Nephron progenitor cell (in vitro differentiated cells): ENCODE results near the gene DOCK11.

Experiments used
- DNase-seq: peaks from one replicate; pipeline ENCODE4 v3.0.0; 2021
- H3K27ac Mint-ChIP-seq: 2 replicates; pipeline ENCODE4 v1.8.0; 2021; ENCODE audit warnings: mild to moderate bottlenecking, moderate library complexity, mixed read lengths
- H3K27me3 Mint-ChIP-seq: 2 replicates; pipeline ENCODE4 v1.8.0; 2021; ENCODE audit warnings: mild to moderate bottlenecking, low read depth, mixed read lengths; ENCODE audit not compliant: poor library complexity
- H3K36me3 Mint-ChIP-seq: 2 replicates; pipeline ENCODE4 v1.8.0; 2021; ENCODE audit warnings: low read depth, mixed read lengths
- H3K4me1 Mint-ChIP-seq: 2 replicates; pipeline ENCODE4 v1.8.0; 2021; ENCODE audit warnings: mixed read lengths
- H3K4me3 Mint-ChIP-seq: 2 replicates; pipeline ENCODE4 v1.8.0; 2021; ENCODE audit warnings: mild to moderate bottlenecking, moderate library complexity, mixed read lengths
- H3K9me3 Mint-ChIP-seq: 2 replicates; pipeline ENCODE4 v1.8.0; 2021; ENCODE audit warnings: mild to moderate bottlenecking, moderate library complexity, mixed read lengths
- TF ChIP-seq, protein P1 (sequence below): fragments of 200-600 bp; sonication (generic); IDR thresholded peaks from 2 replicates; pipeline ENCODE4 v1.5.0; 2021; ENCODE audit warnings: antibody characterized with exemption

DOCK11 gene

DNA sequence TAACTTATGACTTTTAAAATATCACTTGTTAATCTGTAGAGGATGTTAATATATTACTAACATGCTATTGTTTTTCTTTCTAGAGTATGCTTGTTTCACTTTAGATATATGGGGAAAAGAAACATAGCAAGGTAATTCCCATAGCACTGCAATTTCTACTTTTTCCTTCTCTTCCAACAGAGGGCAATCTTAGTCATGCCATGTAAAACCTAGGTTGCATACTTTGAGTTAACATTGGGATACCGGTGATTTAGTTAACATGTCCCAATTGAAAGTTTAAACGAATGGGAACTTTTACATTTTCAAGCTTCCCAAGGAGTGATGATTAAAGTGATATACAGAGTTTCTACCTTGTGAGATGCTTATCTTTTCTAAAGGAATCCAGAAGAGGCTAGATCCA lies 142.4 kb downstream of the DOCK11 start:
- Mint-ChIP-seq H3K27me3 (no peaks in the 10 kb centered on the region), H3K27ac (no peak overlapping the region), H3K4me3 (no peak overlapping the region), H3K36me3 (peaks cover 18% of the 10 kb centered on the region), H3K9me3 (peaks cover 18% of the 10 kb centered on the region), H3K4me1 (no peaks in the 10 kb centered on the region)
- DNase-seq = no peak
- TF ChIP-seq, protein P1, sequence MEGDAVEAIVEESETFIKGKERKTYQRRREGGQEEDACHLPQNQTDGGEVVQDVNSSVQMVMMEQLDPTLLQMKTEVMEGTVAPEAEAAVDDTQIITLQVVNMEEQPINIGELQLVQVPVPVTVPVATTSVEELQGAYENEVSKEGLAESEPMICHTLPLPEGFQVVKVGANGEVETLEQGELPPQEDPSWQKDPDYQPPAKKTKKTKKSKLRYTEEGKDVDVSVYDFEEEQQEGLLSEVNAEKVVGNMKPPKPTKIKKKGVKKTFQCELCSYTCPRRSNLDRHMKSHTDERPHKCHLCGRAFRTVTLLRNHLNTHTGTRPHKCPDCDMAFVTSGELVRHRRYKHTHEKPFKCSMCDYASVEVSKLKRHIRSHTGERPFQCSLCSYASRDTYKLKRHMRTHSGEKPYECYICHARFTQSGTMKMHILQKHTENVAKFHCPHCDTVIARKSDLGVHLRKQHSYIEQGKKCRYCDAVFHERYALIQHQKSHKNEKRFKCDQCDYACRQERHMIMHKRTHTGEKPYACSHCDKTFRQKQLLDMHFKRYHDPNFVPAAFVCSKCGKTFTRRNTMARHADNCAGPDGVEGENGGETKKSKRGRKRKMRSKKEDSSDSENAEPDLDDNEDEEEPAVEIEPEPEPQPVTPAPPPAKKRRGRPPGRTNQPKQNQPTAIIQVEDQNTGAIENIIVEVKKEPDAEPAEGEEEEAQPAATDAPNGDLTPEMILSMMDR = no peak

DNA sequence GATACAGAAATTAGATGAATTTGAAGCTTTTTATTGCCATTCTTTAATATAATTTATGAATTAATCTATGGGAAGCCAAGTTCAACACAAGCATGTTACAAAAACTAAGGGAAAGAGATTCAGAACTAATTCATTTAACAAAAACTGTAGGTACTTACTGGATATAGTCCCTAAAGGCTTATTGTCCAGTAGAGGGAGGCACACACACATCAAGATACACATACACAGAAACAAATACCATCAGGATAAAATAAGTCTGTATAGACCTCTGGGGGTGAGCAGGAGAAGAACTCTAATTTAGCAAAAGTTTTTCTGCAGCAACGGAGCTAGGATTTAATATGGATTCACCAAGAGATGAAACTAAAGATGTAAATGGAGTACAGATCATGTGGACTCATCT lies 148.8 kb downstream of the DOCK11 start:
- H3K4me1 Mint-ChIP-seq = no peaks in the 10 kb centered on the region
- no peak overlapping the region for H3K4me3 Mint-ChIP-seq
- TF ChIP-seq, protein P1 = no peak
- no peak for DNase-seq
- H3K36me3 Mint-ChIP-seq = peaks cover 5% of the 10 kb centered on the region
- H3K27me3 Mint-ChIP-seq = no peaks in the 10 kb centered on the region
- H3K9me3 Mint-ChIP-seq = peaks cover 6% of the 10 kb centered on the region
- H3K27ac Mint-ChIP-seq = no peak overlapping the region

DNA sequence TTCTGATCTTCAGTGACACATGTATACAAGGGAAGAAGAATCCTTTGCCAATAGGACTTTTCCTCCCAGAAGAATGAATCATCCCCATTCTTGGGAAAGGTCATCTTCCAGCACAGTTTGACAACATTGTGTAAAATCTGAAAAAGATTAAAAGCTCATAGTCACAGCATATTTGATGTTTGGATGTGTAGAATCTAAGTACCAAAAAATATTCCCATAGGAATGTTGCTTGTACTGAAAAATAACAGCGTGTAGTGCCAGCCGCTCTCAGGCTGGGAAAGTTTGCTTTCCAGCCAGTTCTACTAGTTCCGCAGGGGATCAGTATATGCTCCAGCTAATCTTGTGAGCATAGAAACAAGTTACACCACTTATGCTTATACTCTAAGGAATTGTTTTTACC lies 157.1 kb downstream of the DOCK11 start:
- TF ChIP-seq, protein P1 = no peak
- H3K27ac Mint-ChIP-seq = no peak overlapping the region
- H3K4me3 Mint-ChIP-seq = no peak overlapping the region
- no peaks in the 10 kb centered on the region for H3K27me3 Mint-ChIP-seq
- peaks cover 4% of the 10 kb centered on the region for H3K9me3 Mint-ChIP-seq
- H3K36me3 Mint-ChIP-seq = peaks cover 16% of the 10 kb centered on the region
- no peaks in the 10 kb centered on the region for H3K4me1 Mint-ChIP-seq
- no peak for DNase-seq

DNA sequence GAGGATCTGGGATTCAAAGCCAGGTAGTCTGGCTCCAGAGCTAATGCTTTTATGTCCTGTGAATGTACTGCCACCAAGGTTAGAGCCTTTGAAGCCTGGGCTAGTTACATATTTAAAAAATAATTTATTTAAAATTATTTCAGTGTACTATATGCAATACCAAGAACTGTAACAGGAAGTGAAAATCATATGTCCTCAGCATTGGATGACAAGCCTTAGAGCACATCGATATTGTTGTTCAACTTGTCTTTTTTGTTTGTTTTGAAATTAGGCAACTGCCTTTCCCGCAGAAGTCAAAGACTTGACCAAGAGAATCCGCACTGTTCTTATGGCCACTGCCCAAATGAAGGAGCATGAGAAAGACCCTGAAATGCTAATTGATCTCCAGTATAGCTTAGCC lies 158.7 kb downstream of the DOCK11 start:
- peaks cover 12% of the 10 kb centered on the region for H3K9me3 Mint-ChIP-seq
- TF ChIP-seq, protein P1 = no peak
- H3K4me3 Mint-ChIP-seq = no peak overlapping the region
- DNase-seq = no peak
- H3K27ac Mint-ChIP-seq = no peak overlapping the region
- no peaks in the 10 kb centered on the region for H3K27me3 Mint-ChIP-seq
- no peaks in the 10 kb centered on the region for H3K4me1 Mint-ChIP-seq
- peaks cover 25% of the 10 kb centered on the region for H3K36me3 Mint-ChIP-seq

DNA sequence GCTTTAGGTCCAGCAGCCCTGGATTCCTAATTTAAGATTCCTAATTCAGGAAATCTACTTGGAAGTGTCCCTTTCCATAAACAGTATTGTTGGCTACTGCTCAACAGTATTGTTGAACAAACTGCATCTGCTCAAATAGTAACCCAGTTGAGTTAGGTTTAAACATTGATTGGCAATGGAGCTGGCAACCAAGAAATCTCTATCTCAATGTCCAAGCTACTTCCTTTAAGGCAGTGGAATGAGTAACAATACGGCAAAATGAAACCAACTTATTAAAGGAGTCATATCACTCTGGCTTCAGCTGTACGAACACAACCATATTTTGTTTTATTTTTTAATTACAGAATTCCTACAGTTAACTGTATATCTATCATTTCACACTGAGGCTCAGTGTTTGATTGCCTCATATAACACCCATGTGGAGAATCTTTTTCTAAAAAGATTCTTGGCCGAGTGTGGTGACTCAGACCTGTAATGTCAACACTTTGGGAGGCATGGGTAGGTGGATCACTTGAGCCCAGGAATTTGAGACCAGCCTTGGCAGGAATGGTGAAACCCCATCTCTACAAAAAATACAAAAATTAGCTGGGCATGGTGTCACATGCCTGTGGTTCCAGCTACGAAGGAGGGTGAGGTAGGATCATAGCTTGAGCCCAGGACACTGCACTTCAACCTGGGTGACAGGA lies 160.1 kb downstream of the DOCK11 start:
- Mint-ChIP-seq H3K4me3 (no peak overlapping the region), H3K27ac (no peak overlapping the region), H3K27me3 (no peaks in the 10 kb centered on the region), H3K4me1 (no peaks in the 10 kb centered on the region), H3K9me3 (peaks cover 19% of the 10 kb centered on the region), H3K36me3 (peaks cover 35% of the 10 kb centered on the region)
- TF ChIP-seq, protein P1 = no peak
- no peak for DNase-seq

DNA sequence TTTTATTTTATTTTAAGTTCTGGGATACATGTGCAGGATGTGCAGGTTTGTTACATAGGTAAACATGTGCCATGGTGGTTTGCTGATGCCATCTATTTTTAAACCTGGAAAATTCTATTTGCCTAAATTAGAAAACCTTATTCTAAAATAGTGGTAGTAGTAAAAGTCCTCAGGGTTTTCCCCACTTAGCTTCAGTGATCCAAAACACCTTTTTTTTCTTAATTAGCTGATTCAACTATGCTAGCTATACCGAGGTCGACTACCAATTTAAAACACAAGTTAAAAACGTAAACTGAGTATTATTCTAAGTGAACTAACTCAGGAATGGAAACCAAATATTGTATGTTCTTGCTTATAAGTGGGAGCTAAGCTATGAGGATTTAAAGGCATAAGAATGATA lies 161.8 kb downstream of the DOCK11 start:
- Mint-ChIP-seq H3K4me3 (no peak overlapping the region), H3K27me3 (no peaks in the 10 kb centered on the region), H3K27ac (no peak overlapping the region), H3K9me3 (peaks cover 28% of the 10 kb centered on the region), H3K36me3 (peaks cover 43% of the 10 kb centered on the region), H3K4me1 (no peaks in the 10 kb centered on the region)
- TF ChIP-seq, protein P1 = no peak
- no peak for DNase-seq
